ENCODE data around the gene IGFN1.
"Not testable (repeated sequence)": the region's sequence is repeated elsewhere in the genome, so short reads cannot be mapped to it uniquely, and the experiment has no call there.

Gene IGFN1

GRCh38 chr1:201248721-201249559 is 58.3 kb downstream of the IGFN1 start:
- DNase-seq (ENCODE audit: low read depth in 2 of 2): no peak

DNA sequence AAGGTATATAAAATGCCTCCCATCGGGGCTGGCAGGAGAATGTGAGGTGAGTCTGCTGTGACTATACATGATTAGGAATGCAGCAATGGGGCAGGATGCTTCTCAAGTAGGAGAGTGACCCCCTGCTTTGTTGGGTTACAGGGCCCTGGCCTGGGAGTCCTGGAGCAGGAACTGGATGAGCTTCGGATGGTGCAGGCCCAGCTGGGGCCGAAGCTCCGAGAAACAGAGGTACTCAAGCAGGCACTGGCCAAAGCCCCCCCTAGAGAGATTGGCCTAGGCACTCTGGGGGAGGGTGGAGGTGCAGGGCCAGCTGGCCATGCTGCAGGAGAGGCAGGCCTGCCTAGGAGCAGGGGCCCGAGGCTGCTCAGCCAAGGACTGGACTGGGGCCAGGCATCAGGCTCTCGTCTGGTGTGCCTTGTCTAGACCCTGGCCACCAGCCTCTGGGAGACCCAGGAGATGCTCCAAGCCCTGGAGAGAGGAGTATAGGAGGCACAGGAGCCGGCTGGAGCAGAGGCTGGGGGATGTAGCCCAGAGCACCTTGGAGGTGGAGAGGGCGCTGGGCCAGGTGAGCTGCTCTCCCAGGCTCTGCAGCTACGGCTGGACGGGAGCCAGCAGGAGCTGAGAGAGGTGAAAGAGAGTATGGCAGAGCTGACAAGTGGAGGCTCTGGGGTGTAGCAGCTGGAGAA is 59.8 kb downstream of the IGFN1 start:
- DNase-seq (ENCODE audit: low read depth in 2 of 2): no peak

GRCh38 chr1:201251411-201251810 is 60.8 kb downstream of the IGFN1 start:
- DNase-seq (ENCODE audit: low read depth in 2 of 2): no peak

DNA sequence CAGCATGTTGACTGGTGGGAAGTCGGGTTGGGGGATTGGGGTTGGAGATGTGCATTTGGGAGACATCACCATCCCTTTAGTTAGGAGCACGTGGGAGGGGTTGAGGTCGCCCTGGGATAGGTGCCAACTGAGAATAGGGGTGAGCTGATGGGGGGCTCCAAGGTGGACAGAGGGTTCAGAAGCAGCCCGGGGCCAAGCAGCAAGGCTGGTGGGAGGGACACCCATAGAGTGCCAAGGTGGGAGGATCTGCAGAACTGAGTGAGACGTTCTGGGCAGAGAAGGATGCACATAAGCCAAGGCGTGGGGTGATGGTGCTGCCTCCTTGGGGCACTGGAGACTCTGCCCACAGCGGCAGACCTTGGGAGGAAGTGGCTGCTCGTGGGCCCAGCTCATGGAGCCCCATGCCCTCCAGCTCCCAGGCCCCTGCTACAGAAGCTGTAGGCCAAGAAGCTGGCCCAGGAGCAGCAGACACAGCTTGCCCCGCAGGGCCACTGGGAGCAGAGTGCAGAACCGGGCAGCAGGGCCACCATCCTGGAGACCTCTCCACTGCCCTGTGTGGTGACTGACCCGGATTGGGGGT is 61.3 kb downstream of the IGFN1 start:
- no peak for DNase-seq (ENCODE audit: low read depth in 2 of 2)

GRCh38 chr1:201252944-201253371 is 62.3 kb downstream of the IGFN1 start:
- DNase-seq (ENCODE audit: low read depth in 2 of 2): no peak

DNA sequence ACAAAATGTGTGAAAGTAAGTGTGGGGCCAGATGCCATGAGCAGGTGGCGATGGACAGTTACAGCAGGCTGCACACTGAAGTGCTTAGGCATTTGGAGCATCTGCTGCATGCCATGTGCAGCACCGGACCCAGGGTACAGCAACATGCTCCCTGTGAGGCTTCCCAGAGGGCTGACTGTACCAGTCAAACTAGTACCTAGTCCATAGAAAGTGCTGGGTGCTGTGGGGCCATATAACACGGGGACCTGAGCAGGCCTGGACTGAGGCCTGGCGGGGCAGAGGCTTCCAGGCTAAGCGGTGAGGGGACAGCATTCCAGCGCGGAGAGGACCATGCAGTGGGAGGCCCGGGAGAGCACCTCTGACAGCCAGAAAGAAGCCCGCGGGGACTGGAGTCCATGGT is 62.8 kb downstream of the IGFN1 start:
- no peak for DNase-seq (ENCODE audit: low read depth in 2 of 2)

GRCh38 chr1:201253906-201254624 is 63.4 kb downstream of the IGFN1 start:
- no peak for DNase-seq (ENCODE audit: low read depth in 2 of 2)

DNA sequence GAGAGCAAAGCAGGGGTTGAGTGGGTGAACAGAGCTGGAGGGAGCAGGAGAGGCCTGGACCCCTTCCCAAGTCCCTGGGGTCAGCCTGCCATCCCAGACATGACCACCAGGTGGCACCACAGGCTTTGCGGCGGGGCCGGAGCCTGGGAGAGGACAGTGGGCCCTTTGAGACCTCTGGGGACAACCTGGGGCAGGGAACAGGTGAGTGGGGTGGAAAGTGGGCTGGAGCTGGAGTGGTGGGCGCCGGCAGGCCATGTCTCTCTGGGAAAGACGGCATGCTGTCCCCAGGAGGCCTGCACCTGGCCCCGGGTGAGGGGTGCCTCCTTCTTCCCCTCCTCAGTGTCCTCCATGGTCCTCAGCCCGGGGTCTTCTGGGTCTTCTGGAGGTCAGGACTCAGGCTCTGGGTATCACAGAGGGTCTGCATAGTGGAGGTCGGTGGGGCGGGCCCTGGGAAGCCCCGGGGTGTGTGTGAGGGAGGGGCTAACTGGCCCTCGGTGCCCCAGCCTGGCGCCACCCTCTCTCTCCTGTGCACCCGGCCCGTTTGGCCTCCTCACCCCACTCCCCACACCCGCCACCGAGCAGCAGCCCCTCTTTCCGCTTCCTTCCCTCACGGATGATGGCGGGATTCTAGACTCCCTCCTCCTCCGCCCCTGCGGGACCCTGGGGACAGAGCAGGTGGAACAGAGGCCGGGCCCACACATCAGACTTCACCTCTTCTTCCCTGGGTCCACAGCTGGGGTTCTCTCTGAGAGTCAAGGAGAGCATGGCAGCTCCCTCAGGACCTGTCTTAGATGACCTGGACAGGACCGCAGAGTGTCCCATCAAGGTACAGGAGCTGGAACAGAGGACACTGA is 64.2 kb downstream of the IGFN1 start:
- peak; percentile 48 to 61 for DNase-seq (ENCODE audit: low read depth in 2 of 2)

GRCh38 chr1:201255479-201256362 is 65.1 kb downstream of the IGFN1 start:
- DNase-seq (ENCODE audit: low read depth in 2 of 2): no peak

DNA sequence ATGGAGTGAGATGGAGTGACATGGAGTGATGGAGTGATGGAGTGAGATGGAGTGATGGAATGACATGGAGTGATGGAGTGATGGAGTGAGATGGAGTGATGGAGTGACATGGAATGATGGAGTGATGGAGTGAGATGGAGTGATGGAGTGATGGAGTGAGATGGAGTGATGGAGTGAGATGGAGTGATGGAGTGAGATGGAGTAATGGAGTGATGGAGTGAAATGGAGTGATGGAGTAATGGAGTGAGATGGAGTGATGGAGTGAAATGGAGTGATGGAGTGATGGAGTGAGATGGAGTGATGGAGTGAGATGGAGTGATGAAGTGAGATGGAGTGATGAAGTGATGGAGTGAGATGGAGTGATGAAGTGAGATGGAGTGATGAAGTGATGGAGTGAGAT is 67.5 kb downstream of the IGFN1 start:
- not testable (repeated sequence) for DNase-seq (ENCODE audit: low read depth in 2 of 2)

DNA sequence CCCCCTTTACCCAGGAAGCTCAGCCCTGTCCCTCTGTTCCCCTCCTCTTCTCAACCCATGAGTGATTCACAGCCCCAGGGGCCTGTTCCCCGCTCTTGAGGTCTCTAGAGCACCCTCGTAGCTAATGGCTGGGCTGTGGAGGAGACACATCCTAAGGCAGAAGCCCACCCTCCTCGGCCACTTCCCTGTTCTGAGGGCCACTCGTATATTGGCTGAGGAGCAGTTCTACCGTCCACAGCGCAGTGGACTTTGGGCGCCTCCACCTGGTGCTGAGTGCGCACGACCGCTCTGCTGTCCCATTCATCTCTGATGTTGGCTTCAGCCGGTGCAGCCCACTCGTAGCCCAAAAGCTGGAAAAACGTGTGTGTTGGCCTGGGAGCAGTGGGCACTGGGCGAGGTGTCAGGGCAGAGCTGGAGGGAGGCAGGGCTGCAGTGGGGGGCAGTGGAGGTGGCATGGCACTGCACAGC is 68.2 kb downstream of the IGFN1 start:
- no peak for DNase-seq (ENCODE audit: low read depth in 2 of 2)

DNA sequence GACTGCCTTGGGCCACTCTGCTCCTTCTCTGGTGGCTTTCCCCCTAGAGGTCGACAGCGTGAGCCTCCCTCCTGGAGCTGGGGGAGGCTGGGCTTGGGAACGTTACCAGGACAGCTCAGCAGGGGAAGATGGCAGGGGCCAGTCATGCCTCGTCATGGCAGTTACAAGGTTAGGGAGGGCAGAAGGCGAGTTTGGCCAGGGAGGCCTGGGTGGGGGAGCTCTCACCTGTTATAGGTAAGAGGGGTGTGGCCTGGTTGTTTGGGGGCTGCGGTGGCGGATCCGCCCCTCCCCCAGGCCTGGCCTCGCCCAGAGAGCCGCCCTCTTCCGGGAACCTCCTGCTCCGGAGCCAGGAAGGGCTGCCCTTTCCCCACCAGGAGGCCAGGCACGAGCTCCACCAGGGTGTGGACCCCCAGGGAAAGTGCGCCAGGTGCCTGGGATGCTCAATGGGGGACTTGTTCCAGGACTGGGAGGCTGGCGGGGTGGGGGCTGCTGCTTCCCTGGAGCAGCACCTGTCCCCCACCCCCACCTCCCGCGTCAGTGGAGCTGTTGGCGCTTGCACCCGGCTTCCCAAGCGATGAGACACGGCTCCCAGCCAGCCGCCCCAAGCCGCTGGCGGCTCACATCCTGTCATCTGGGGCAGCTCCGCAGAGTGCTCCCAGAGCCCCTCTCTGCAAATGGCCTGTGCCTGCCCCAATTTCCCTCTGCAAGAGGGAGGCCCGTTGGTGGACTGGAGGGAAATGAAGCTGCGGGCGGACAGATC is 69.0 kb downstream of the IGFN1 start:
- DNase-seq (ENCODE audit: low read depth in 2 of 2): no peak

GRCh38 chr1:201260236-201260590 is 69.6 kb downstream of the IGFN1 start:
- no peak for DNase-seq (ENCODE audit: low read depth in 2 of 2)

GRCh38 chr1:201260648-201261311 is 70.2 kb downstream of the IGFN1 start:
- no peak for DNase-seq (ENCODE audit: low read depth in 2 of 2)

DNA sequence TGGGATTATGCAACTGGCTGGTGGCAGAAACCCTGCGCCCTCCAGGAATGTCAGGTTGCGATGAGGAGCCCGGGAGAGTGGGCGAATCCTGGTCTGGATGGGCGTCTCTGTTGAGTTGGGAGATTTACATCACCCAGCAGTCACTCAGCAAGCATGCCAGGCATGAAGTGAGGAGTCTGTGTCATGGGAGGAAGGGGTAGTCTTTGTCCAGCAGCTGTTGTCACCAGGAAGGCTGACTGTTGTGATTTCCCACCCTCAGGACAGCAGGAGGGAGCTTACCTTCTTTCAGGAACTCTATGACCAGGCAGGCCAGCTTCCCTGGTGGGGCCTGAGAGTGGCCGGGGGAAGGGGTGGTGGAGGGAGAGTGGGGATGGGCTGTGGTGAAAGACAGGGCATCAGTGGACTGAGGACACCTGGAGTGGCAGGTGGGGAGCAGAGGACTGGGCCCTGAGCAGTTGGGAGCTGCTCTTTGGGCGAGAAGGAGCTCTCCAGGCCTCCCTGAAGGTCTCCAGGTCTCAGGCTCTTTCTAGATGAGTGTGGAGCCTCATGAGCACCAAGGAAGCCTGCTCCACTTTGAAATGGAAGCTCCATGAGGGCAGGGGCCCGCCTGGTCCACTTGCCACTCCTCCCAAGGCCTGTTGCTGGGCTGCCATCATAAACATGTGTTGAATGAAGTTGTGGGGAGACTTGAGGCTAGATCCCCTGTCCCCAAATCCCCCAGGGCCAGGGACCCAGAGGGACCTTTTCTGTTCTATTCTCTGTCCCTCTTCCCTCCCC is 71.3 kb downstream of the IGFN1 start:
- no peak for DNase-seq (ENCODE audit: low read depth in 2 of 2)

DNA sequence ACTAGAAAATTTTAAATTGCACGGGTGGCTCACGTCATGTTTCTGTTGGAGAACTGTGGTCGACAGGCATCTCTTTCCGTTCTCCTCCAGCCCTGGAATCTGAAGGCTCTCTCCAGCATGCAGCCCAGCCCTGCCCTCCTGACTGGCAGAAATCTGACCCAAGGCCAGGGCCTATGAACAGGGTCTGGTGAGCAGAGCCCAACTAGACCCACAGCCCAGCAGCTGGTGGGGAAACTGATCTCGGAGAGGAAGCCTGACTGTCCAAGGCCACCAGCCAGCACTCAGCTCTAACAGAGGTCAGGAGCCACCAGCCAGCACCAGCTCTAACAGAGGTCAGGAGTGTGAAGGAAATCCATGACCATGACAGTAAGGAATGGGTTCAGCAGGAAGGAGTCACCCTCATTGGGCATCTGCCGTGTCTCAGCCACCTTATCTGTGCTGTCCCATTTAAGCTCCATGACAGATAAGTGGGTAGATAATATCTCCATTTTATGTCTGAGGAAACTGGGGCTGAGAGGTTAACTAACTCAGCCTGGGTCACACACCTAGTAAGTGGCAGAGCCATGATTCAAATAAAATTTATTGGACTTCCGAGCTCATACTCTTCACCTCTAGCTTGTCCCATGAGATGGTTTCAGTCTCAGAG is 72.5 kb downstream of the IGFN1 start:
- DNase-seq (ENCODE audit: low read depth in 2 of 2): no peak

DNA sequence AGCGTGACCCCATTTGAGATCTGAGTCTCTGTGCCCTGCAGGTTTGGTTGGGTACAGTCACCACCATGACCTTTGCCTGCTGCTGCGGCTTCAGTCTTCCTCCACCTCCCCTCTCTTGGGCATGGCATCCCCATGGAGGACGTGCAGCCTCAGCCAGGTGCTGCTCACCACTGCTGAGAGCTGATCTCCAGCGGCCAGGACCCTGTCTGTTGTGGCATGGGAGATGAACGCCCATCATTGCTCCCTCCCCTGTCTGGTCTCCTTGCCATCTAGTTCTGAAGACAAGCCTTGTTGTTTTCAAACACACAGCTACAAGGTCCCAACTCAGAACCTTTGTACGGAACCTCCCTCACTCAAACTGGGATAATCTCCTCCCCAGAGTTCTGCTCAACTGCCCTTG is 73.4 kb downstream of the IGFN1 start:
- DNase-seq (ENCODE audit: low read depth in 2 of 2): no peak

GRCh38 chr1:201264554-201264953 is 73.9 kb downstream of the IGFN1 start:
- DNase-seq (ENCODE audit: low read depth in 2 of 2): no peak

Data from stimulated activated CD4-positive, alpha-beta T cell treated with anti-CD3 and anti-CD28 coated beads, Interleukin-1b, Interleukin-23, amount 100 ng/mL, for 4 hours (primary cell).